ENCODE data around the gene DLG5.

Gene DLG5

GRCh38 chr10:77746047-77746707 lies 180.4 kb downstream of the DLG5 start:
- TF ChIP-seq POLR2AphosphoS5 (IDR thresholded peaks at IDR 0.05; ENCODE audit: low read depth, low read length) (no peak), SIN3A (IDR thresholded peaks at IDR 0.05; ENCODE audit: borderline replicate concordance, insufficient read depth, low read length) (no peak)

- TF ChIP-seq TAF1 (IDR thresholded peaks at IDR 0.05; ENCODE audit: borderline replicate concordance, insufficient read depth, low read length): no peak
- TF ChIP-seq POLR2AphosphoS5 (IDR thresholded peaks at IDR 0.05; ENCODE audit: low read depth, low read length): no peak
- TF ChIP-seq FOXP2 (optimal IDR thresholded peaks at IDR 0.05; ENCODE audit: borderline replicate concordance, extremely low read depth, extremely low read length, insufficient read depth): no peak
- no peak for TF ChIP-seq SIN3A (IDR thresholded peaks at IDR 0.05; ENCODE audit: borderline replicate concordance, insufficient read depth, low read length)
- TF ChIP-seq REST (IDR thresholded peaks at IDR 0.05; ENCODE audit: insufficient read depth in 1 of 2, low read depth in 2 of 2, low read length in 2 of 2): no peak
Measured at GRCh38 chr10:77744245-77744644, 182.3 kb downstream of the DLG5 start.

GRCh38 chr10:77742172-77742571 lies 184.4 kb downstream of the DLG5 start:
- TF ChIP-seq TAF1 (IDR thresholded peaks at IDR 0.05; ENCODE audit: borderline replicate concordance, insufficient read depth, low read length) (no peak), REST (IDR thresholded peaks at IDR 0.05; ENCODE audit: insufficient read depth in 1 of 2, low read depth in 2 of 2, low read length in 2 of 2) (no peak), SIN3A (IDR thresholded peaks at IDR 0.05; ENCODE audit: borderline replicate concordance, insufficient read depth, low read length) (no peak), POLR2AphosphoS5 (IDR thresholded peaks at IDR 0.05; ENCODE audit: low read depth, low read length) (no peak), FOXP2 (optimal IDR thresholded peaks at IDR 0.05; ENCODE audit: borderline replicate concordance, extremely low read depth, extremely low read length, insufficient read depth) (no peak)

- TF ChIP-seq TAF1 (IDR thresholded peaks at IDR 0.05; ENCODE audit: borderline replicate concordance, insufficient read depth, low read length): no peak
- TF ChIP-seq FOXP2 (optimal IDR thresholded peaks at IDR 0.05; ENCODE audit: borderline replicate concordance, extremely low read depth, extremely low read length, insufficient read depth): no peak
- TF ChIP-seq REST (IDR thresholded peaks at IDR 0.05; ENCODE audit: insufficient read depth in 1 of 2, low read depth in 2 of 2, low read length in 2 of 2): no peak
- no peak for TF ChIP-seq SIN3A (IDR thresholded peaks at IDR 0.05; ENCODE audit: borderline replicate concordance, insufficient read depth, low read length)
- no peak for TF ChIP-seq POLR2AphosphoS5 (IDR thresholded peaks at IDR 0.05; ENCODE audit: low read depth, low read length)
Measured at GRCh38 chr10:77741746-77742145, 184.8 kb downstream of the DLG5 start.

Measured in PFSK-1 (cell line).